Tibial artery (tissue), 4 donors: ENCODE results near the gene RBBP9.

Experiments used
- DNase-seq, 2 donors: peaks; one replicate each; pipeline ENCODE4 v3.0.0-alpha.2; 2019
- H3K27ac ChIP-seq, 2 donors: fragments of 200-600 bp; sonication (generic) in 1 of 2; 1 replicate in 1 of 2; 2 replicates in 1 of 2; pipeline ENCODE4 v1.5.1; 2018 to 2019; ENCODE audit warnings: mild to moderate bottlenecking in 1 of 2
- H3K27me3 ChIP-seq, 2 donors: fragments of 200-600 bp; sonication (generic) in 1 of 2; one replicate each; pipeline versions ENCODE4 v1.5.1 to v1.6.0; 2016 to 2019
- H3K36me3 ChIP-seq, 3 donors: fragments of 200-600 bp; sonication (generic) in 2 of 3; one replicate each; pipeline ENCODE4 v1.5.1; 2016 to 2019; ENCODE audit warnings: mild to moderate bottlenecking in 2 of 3
- H3K4me1 ChIP-seq, 4 donors: fragments of 200-600 bp; sonication (generic) in 2 of 4; 1 replicate in 3 of 4; 2 replicates in 1 of 4; pipeline ENCODE4 v1.5.1; 2016 to 2019
- H3K4me3 ChIP-seq, 2 donors: fragments of 200-600 bp; sonication (generic) in 1 of 2; 1 replicate in 1 of 2; 2 replicates in 1 of 2; pipeline ENCODE4 v1.5.1; 2018 to 2019; ENCODE audit warnings: mild to moderate bottlenecking in 2 of 2
- H3K9me3 ChIP-seq, 3 donors: fragments of 200-600 bp; sonication (generic) in 1 of 3; one replicate each; pipeline ENCODE4 v1.5.1; 2016 to 2019
- CTCF ChIP-seq, 2 experiments: fragments of 200-600 bp in 1 of 2; fragments of 450-650 bp in 1 of 2; IDR thresholded peaks; one replicate each; pipeline ENCODE4 v1.5.1; 2017 to 2019; ENCODE audit warnings: antibody characterized with exemption in 2 of 2, mild to moderate bottlenecking in 1 of 2, moderate library complexity in 1 of 2
- intact Hi-C: fragments of 100-400 bp; cut with DNase I; formaldehyde crosslinking; loops from one replicate; pipeline ENCODE4 v1.15.0; 2023; ENCODE audit warnings: low total_unique reads

The RBBP9 gene

GRCh38 chr20:18537651-18538050 is 40.6 kb upstream of the RBBP9 start:
- peaks cover 65 to 84% (median 76%) of the 10 kb centered on the region in 3 donors for H3K36me3 ChIP-seq
- no peak overlapping the region for H3K4me3 ChIP-seq
- intact Hi-C loops, result no loop called here

GRCh38 chr20:18533978-18534644 is 37.1 kb upstream of the RBBP9 start:
- intact Hi-C loops, result no loop called here
- Histone ChIP-seq H3K4me3 (no peak overlapping the region), H3K27me3 (no peaks in the 10 kb centered on the region), H3K4me1 (no peaks in the 10 kb centered on the region), H3K36me3 (peaks cover 70 to 91% (median 80%) of the 10 kb centered on the region in 3 donors), H3K27ac (no peak overlapping the region), H3K9me3 (no peaks in the 10 kb centered on the region)
- no peak for DNase-seq
- no peak for TF ChIP-seq CTCF (IDR thresholded peaks at IDR 0.05)

More at GRCh38 chr20:18537651-18538050, 40.6 kb upstream of the RBBP9 start:
- no peaks in the 10 kb centered on the region for H3K9me3 ChIP-seq
- H3K27me3 ChIP-seq, result no peaks in the 10 kb centered on the region
- H3K4me1 ChIP-seq, result no peaks in the 10 kb centered on the region
- H3K27ac ChIP-seq, result no peak overlapping the region
- DNase-seq, result no peak
- TF ChIP-seq CTCF (IDR thresholded peaks at IDR 0.05), result no peak

- H3K4me3 ChIP-seq, result no peak overlapping the region
- no peak for TF ChIP-seq CTCF (IDR thresholded peaks at IDR 0.05)
- H3K9me3 ChIP-seq, result no peaks in the 10 kb centered on the region
- peaks cover 76 to 91% (median 80%) of the 10 kb centered on the region in 3 donors for H3K36me3 ChIP-seq
- H3K4me1 ChIP-seq, result no peaks in the 10 kb centered on the region
- H3K27ac ChIP-seq, result no peak overlapping the region
- no peak for DNase-seq
- no peaks in the 10 kb centered on the region for H3K27me3 ChIP-seq
- intact Hi-C loops, result no loop called here
These were observed 36.5 kb upstream of the RBBP9 start for GRCh38 chr20:18533491-18533890.

DNA sequence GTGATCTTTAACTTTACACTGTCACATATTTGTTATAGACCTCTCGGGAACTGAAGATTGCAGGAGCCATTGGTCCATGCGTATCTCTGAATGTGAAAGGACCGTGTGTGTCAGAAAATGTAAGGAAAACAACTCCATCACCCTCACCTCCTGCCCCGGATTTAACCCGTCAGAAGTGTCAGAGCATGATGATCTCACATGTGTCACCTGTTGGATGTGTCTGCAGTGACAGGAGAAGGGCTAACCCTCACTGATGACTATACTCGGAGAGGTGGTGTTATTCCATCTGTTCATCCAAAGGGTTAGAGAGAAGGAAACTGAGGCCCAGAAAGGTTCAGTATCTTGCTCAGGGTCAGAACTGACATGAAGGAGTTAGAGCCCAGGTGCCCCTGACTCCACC is 35.6 kb upstream of the RBBP9 start:
- peaks cover 80 to 91% (median 84%) of the 10 kb centered on the region in 3 donors for H3K36me3 ChIP-seq
- intact Hi-C loops, result no loop called here
- no peak for TF ChIP-seq CTCF (IDR thresholded peaks at IDR 0.05)
- H3K9me3 ChIP-seq, result no peaks in the 10 kb centered on the region
- no peak for DNase-seq
- no peak overlapping the region for H3K4me3 ChIP-seq
- H3K27ac ChIP-seq, result no peak overlapping the region
- H3K4me1 ChIP-seq, result no peaks in the 10 kb centered on the region
- no peaks in the 10 kb centered on the region for H3K27me3 ChIP-seq

GRCh38 chr20:18529041-18529440 is 32.0 kb upstream of the RBBP9 start:
- Histone ChIP-seq H3K9me3 (no peaks in the 10 kb centered on the region), H3K36me3 (peaks cover 86 to 100% (median 92%) of the 10 kb centered on the region in 3 donors), H3K27ac (no peak overlapping the region), H3K4me3 (no peak overlapping the region), H3K27me3 (no peaks in the 10 kb centered on the region), H3K4me1 (no peaks in the 10 kb centered on the region)
- DNase-seq, result no peak
- TF ChIP-seq CTCF (IDR thresholded peaks at IDR 0.05), result no peak
- intact Hi-C loops, result no loop called here
